Measurements from ENCODE around the gene SIK2. TPM values are rescaled to one million over a fixed set of nuclear protein-coding genes. Genes with fewer than 3 reads are reported as not detected.

SIK2 gene
- polyA plus RNA-seq, 5 donors: 23.2 to 33.7 (median 25.4) TPM

DNA sequence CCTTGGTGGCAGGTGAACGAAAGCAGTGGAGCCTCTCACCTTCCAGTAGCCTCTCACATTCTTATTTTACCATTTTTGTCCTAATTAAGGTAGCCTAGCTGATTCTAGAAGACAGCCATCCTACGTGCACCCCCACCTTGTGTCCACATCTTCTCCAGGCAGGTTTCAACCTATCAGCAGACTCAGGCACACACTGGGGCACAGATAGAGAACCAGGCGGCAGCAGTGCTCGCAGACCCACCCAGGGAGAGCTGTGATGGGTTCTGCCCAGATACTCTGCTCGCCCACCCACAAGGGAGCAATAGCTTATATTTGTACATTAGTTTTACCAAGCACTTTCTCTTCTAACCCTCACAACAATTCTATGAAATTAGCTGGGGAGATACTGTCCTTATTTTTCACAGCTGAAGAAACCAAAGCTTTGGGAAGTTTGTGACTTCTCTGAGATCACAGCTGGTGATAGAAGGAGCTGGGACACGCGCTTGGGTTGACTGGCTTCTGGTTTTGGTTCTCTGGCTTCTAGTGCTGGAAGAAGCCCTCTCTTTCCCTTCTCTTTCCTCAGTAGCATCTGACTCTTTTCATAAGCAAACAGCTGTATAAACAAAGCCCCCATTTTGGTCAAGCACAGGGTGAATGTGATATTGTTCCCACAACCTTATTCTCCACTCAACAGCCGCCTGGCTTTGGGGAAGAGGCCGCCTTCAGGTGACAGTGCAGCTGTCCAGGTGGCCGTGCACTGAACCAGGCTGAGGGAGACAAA lies 127.0 kb downstream of the SIK2 start:
- peak in 1 of 2 donors; percentile 34 for DNase-seq

DNA sequence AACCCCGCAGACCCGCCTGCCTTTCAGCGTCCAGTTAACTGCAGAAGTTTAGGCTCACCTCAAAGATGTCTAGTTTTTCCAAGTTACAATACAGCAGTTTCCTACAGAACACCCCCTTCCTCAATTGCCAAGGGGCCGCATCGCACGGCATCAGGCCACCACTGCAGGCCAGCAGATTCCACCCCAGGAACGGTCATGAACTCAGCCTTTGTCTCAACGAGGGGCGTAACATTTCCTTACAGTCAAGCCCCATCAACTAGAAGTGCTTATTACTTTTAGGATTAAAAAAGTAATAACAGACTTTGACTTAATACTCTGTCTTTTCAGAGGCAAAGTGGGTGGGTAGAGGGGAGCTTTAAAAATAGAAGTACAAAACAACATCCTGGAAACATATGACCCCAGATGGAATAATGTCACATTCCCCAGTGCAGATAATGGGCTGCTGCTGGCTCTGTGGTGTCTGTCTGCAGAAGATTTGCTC lies 127.6 kb downstream of the SIK2 start:
- DNase-seq: peak in 1 of 2 donors; percentile 51

DNA sequence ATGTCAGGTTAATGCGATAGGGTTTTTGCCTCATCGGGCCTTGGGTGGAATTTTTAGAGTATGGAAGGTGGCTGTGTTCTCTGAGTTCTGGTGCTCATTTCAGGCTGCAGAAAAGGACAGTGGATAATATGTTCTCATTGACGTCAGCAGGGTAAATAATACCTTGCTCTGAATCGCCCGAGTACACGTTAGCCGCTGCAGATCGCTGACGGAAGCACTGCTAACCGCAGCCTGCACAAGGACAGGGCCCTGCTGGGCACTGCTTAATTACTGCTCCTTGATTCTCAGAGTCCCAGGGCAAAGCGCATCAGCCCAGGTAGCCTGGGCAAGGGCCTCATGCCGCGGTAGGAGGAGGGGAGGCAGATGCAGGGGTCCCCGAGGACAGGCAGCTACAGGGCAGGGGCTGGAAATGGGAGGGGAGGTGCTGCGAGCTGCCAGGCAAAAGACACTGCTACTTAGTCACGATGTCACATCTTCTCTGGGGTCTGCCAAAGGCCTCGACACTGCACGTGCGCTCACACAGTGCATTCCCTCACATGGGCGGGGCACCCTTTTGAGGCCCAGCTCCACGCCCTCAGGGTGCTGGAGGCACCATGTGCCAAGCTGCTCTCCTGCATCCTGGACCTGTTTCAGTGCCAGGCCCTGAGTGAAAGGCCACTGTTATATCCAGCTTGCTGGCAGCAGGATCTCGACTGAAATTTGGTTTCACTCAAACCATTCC lies 128.8 kb downstream of the SIK2 start:
- DNase-seq: no peak

DNA sequence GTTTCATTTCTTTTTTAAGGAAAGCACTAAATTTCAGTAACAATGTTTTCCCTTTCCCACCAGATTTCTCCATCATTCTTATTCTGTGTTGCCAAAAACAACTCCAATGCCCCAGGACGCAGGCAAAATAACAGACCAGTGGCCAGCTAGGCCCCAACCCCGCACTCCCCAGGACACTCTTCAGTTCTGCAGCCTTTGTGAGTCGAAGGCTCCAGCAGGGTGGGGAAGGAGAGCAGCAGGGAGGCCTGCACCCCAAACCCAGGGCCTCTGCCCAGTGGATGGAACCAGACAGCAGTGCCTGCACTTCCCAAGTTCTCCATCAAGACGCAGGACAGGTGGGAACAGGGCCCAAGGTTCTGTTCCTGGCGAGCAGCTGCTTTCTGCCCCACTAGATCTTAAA lies 129.6 kb downstream of the SIK2 start:
- DNase-seq: no peak

DNA sequence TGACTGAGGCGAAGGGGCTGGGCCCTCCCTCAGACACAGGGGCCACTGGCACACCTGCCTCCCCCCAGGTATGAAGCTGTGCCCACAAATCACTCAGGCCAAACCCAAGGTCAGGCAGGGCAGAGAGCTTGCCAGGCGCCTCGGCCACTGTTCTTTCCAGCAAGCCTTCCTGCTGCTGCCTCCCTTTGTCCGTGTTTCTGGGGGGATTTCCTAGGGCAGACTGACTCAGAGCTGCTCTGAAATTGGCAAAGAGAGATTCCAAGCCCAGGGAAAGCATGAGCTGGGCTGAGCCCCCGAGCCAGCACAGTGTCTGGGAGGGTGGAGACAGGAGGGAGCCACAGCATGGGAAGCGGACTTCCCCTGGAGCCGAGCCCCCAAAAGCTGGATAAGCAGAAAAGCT lies 130.8 kb downstream of the SIK2 start:
- peak; percentile 8 to 36 for DNase-seq

DNA sequence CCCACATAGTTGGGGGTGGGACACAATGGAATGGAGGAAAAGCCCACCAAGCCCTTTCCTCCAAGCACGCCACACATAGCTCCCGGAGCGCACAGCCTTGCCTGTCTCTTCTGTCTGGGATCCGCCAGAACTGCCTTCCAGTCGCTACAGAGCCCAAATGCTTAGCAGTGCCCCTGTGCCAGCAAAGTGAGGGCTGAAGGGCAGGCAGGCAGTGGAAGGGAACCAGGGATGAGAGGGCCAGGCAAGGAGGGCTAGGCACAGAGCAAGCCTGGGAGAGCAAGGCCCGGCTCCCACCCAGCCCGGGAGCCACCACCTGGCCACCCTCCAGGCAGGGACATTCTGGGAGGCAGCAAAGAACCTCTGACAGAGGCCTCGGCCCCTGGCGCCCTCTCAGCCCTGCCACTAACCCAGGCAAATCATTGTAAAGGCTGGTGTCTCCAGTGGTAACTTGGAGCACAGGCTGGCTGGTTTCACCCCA lies 131.4 kb downstream of the SIK2 start:
- peak in 1 of 2 donors; percentile 14 for DNase-seq

DNA sequence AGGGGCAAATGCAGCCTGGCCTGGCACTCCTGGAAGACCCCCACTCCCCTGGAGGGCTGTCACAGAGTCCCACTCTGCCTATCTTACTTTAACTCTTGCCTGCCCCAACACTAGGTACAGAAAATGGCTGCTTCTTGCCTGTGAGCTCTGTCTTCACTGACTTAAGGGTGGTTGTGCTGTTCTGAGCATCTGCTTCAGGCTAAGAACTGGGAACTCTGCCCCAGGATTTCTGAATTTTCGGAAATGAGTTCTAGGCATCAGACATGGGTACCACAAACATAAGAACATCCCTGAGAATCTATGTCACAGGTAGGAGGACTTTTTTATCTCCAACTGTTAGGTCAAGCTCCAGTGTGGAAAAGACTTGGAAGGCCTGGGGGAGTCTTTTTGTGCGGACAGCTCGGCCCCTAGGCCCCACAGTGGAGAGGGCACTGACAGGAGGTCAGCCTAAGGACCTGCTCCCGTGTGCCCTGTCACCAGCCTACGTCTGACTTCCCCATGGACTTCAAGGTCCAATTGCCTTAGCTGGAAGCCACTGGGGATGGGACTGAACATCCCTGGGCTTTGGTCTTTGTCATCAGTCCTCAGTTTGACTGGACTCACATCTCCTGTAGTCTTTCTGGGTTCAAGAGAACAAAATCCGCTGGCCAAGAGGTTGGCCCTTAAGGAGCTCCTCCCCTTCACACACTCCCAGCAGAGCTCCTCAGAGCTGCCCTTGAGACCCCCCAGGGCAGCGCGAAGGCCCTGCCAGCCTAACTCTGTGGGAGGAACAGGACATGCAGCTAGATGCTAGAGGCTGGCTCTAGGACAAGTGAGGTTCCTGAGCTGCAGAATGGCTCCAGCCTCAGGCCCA lies 132.1 kb downstream of the SIK2 start:
- peak in 1 of 2 donors; percentile 19 for DNase-seq

DNA sequence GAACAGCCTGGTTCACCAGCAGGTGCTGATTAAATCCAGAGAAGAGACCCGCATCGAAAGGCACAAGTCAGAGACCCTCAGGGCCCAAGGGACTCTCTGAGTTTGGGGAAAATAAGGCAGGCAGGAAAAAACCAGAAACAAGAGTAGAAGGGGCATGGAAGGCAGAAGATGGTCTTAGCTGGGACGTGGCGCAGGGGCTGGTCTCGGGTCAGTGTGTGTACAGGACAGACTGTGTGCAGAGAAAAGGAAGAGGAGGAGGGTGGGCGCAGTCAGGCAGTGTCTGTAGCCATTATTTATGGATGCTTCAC lies 132.7 kb downstream of the SIK2 start:
- no peak for DNase-seq

DNA sequence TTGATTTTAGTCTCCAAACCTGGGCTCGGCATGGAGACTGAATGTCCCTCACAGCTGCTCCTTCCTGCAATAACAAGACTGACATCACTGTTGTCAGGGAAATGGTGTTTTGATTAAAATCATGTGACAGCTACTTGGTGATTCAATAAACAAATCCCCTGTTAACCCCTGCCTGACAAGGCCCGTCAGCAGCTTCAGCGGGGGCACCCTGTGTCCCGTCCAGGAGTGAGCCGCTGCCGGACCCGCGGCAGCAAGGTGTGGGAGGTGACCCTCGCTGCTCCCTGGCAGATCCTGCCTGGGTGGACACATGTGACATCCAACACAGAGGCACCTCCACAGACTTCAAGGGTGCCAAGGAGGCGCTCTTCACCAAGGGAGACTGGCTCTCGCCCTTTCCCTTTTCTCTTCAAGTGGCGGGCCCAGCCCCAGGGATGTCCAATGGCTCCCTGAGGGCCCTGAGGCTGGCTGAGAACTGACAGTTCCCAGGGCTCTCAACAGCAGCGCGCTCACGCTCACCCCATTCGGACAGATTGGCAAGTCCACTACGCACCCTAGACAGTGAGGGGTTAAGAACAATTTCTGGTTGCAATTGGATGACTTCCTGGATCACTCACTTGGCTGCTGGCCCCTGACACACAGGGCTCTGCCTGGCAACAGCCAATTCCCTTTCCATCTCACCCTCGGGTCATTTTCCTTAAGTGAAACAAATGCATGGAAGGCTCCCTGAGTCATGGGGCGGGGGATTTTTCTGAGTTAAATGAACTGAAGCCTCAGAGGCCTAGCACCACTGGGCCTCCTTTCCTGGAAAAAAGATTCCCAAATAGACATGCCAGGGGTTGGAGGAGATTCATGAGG lies 133.2 kb downstream of the SIK2 start:
- DNase-seq: peak; percentile 92 to 94

DNA sequence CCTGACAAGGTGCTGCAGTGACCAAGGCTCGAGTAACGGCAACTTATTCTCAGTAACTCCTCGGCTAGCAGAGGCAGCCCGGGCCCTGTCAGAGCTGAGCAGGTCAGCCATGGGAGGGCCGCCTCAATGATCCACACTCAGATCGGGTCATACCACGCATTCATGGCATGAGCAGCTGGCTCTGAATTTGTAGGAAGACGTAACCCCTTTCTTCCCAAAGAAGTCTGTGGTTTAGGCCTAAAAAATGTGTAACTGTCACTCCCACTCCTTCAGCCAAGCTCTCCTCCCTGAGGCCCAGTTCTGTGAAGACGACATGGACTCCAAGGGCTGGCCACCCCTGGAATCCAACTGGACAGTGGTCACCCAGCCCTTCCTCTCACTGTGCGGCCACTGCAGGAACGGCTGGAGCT lies 133.9 kb downstream of the SIK2 start:
- no peak for DNase-seq

DNA sequence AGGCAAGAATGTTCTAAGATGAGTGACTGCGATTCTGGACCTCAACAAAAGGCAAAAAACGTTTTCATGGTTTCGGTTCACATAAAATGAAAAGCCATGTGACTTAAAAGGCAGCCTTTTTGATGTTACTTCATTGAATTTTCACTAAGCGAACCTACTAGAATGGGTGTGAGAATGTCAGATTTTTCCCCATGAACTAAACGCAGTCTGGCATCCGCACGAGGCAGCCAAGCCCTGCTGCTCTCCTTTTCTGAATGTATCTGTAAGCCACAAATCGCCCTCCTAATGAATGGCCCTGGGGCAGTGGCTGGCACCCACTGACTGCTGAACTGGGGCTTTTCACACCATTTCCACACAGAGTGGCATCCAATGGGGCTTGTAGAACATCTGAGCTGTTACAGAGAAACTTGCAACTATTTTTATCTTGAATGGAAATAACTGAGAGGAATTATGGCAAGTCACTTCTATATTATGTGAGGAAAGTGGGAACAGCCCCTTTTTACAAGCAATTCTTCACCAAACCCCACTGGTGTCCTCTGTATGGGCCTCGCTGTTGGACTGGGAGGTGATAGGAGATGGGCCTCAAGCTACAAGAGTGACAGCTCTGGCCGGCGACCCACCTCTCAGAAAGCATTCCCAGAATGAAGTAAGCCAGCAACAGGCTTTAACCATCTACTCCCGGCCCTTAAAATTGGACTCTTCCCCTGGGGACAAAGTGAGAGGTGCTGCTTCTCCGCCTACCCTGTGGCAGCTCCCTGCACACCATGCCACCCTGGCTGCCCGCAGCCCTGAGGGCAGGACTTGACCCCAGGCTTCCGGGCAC lies 134.6 kb downstream of the SIK2 start:
- peak in 1 of 2 donors; percentile 21 for DNase-seq

DNA sequence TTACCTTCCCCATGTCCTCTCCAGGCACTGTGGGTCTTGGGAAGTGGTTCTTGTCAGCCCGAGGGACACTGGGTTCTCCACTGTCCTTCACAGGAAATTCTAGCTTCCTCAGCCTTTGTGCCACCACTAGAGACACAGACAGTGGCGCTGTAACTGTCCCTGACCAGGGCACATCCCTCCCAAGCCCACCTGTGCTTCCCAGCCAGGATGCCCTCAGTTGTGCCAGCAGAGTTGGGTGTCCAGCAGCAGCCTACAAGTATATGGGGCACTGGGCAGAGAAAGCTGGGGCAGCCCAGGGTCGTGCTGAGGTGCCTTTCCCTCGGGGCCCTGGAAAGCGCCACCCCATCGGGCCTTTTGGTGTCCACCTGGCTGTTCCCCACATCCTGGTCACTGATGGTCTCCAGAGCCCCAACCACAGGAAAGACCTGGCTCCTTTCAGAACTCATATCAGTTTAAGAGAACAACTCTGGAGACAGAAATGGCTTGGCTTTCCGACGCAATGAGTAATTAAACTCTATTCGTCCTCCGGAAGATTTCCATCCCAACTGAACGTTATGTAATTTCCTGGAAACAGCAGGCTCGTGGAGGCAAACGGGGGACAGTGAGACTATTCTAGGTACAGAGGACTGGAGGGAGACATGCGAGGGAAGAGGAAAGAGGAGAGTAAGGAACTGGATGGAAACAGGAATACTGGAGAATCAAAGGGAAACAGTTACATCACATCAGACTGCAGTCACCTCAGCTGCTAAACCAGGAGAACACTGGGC lies 135.4 kb downstream of the SIK2 start:
- peak in 1 of 2 donors; percentile 22 for DNase-seq

DNA sequence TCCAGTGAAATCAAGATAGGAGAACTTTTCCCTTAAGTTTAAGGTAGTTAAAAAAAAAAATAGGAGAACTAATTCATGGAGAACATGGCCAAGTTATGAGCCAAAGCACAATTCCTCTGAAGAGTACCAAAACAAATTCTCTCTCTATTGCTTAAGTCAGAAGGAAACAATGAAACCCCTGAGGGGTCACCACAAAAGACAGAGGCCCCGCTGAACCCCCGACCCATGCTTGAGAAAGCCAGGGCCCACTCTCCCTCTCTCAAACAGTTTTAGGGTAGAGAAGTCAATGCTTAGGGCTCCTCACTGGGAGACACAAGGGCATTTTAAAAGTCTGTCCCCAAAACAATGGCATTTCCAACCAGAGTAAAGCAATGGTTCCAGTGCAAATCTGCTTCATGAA lies 137.1 kb downstream of the SIK2 start:
- DNase-seq: no peak

DNA sequence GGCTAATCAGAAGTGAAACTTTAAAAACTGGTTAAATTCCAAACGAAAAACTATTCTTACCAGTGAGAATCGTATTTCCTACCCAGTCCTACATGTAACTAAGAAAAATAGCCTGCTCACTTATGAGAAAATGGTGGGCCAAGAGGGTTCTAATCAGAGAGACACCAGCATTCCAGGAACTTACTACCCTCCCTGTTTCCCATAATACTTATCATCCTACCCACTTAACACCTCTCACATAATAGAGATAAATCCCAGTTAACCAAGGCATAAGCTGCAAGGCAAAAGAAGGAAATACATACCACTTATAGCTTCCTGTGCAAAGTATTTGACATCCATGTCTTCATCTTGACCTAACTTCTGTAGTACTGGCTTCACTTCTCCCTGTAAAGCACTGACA lies 139.5 kb downstream of the SIK2 start:
- DNase-seq: no peak

DNA sequence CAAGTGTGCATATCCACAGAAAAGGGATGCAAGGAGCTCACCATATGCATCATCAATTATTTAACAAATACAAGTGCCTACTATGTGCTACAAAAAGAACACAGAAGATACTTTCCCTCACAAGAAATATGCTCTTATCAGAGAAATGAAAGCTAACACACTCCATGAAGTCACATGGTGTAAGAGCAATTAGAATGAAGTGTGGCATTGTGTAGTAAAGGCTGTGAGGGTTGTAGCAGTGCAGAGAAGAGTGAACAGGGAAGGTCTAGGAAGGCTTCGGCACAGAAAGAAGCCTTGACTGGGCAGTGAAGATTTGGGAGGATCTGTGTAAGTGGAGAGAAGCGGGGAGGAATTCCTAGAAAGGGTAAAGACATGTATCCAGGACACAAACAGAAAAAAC lies 141.5 kb downstream of the SIK2 start:
- no peak for DNase-seq

DNA sequence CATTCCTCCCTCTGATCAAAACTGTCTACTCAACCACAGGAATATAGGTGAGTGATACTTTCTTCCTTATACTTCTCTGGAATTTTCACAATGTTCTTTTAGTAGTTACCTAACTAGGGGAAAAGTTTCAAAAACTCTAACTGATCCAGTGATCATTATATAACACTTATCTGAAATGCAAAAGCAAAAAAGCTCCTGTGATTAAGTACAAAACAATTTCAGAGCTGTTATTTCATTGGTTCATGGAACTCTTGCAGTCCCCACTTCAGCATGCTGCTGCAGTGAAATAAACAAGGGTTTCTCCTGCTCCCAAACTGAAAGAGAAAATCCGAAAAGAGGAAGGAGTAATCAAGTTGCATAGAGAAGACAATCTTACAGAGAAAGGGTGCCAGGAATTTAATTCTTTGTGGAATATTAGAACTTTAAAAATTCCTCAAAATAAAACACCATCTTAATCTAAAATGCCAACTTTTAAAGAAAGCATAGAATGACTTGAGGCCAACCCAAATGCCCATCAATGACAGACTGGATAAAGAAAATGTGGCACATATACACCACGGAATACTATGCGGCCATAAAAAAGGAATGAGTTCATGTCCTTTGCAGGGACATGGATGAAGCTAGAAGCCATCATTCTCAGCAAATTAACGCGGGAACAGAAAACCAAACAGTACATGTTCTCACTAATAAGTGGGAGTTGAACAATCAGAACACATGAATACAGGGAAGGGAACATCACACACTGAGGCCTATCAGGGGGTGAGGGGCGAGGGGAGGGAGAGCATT lies 143.7 kb downstream of the SIK2 start:
- DNase-seq: no peak

DNA sequence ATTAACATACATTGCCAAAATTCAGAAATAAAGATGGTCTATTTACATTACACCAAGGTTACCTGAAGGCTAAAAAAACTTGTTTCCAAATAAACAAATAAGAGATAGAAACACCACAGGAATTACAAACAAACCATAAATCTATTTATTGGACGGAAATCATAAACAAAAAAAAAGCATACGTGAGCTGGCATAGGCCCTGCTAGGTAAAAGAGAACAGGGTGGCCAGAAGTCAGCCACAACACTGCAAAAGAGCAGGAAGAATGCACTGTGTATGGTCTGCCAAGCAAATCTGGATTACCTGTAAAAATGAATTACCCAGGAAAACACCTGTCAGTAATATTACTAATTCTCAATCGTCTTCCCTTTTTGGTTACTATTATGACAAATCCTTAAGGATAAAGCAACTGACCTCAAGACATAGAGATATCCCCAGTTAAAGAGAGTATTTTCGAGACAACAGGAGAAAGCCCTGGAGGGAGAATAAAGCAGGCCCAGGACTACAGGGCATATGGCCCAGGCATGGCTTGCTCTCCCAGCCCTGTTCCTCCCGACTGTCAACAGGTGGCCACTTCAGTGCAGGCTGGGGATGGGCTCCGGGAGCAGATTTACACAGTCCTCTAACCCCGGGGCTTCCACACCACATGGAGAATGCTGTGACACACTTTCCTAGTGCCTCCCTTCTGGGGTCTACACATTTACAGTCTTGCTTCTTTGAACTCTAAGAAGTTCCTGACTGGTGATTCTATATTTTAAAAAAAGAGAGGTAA lies 146.0 kb downstream of the SIK2 start:
- DNase-seq: no peak

DNA sequence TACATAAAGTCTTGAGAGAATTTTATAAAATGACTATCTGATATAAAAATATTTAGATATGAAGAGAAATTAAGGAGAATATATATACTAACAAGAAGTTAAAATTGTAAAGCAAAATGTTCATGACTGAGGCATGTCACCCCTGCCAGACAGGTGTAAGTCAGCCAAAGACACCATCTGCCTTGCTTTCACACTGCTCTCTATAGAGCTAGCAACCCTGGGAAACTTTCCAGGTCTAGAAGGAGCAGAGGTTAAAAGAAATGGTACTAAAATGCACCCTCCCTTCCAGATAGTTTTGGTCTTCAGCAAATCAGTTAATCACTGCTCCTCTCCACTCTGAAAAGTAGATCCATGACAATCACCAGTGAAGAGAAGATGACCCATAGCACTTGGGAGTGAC lies 147.4 kb downstream of the SIK2 start:
- no peak for DNase-seq

Measured in right lung (tissue), 5 donors.